C4-2B (cell line): ENCODE data around the gene UGT1A9.

Experiments used
- H3K27ac ChIP-seq: fragments of 450-650 bp; 2 replicates; pipeline ENCODE4 v1.5.1; 2017
- CTCF ChIP-seq: fragments of 450-650 bp; conservative IDR thresholded peaks from 2 replicates; pipeline ENCODE4 v1.5.1; 2017; ENCODE audit warnings: mild to moderate bottlenecking
- ZFX ChIP-seq: fragments of 450-650 bp; IDR thresholded peaks from 2 replicates; pipeline ENCODE4 v1.6.1; 2017

The UGT1A9 gene

GRCh38 chr2:233820774-233821105 is 149.0 kb downstream of the UGT1A9 start:
- no peak for TF ChIP-seq CTCF
- no peak for TF ChIP-seq ZFX
- no peak overlapping the region for H3K27ac ChIP-seq

DNA sequence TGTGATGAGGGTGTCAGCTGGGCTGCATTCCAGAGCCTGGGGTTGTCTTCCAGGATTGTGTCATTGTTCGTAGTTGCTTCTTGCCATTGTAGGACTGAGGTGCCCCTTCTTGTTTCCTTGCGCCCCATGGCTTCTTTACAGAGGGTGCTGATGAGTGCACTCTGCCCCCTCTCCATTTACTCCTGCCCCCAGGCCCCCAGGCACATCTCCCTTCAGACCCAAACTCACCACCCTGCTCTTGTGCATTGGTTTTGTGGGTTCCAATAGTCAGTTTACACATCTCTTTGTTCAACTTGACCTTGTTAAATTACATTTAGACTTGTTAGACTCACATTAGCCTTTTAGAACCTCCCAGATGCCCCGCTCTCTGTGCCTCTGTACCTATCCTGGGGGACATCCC is 149.5 kb downstream of the UGT1A9 start:
- TF ChIP-seq CTCF (no peak), ZFX (no peak)
- H3K27ac ChIP-seq: no peak overlapping the region

DNA sequence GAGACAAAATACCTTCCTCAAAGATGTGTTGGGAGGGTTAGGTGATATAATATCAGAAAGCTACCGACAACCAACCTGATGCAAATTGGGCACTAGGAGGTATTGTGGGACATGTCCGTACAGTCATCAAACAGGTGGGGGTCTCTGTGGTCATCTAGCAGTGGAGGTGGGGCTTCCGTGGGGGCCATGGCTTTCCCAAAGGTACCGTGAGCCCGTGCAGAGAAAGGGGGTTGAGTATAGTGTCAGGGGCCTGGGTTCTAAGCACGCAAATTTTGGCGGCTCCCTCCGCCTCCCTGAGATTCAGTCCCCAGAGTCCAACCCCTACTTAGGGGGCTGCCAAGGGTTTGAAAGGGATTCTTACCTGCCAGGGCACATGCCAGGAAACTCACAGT is 150.0 kb downstream of the UGT1A9 start:
- no peak overlapping the region for H3K27ac ChIP-seq
- no peak for TF ChIP-seq ZFX
- no peak for TF ChIP-seq CTCF

DNA sequence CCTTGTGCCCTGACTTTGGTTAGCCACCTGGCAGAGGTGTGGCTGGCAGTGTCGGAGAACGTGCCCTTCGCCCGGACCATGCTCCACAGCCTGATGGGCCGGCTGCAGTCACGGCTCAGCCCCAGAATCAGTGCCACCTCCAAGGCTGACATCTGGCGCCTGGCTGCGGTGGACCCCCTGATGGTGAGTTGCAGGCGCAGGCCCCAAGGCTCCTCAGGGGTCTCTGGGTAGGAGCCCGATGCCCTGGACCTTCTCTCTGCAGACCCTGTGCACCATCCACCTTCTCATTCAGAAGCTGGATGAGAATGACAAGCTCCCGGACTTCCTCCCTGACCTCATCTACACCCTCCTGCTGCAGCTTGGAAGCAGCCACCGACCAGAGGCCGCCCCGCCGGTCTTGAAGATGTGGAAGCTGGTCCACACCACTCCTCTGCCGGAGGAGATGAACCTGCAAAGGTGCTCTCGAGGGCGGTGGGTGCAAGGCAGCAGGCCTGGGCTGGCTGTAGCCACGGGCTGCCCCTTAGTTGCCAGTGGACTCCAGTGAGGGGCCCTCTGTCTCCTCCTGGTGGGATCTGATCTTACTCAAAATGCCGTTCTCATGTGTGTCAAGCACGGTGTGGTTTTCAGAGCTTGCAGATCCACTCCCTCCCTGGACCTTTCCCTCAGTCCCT is 150.5 kb downstream of the UGT1A9 start:
- TF ChIP-seq ZFX (no peak), CTCF (no peak)
- H3K27ac ChIP-seq: no peak overlapping the region
